Measurements from ENCODE around the gene CLDN16.
A peak's percentile ranks its signal among the peaks of the same experiment; 100 is the strongest.

The CLDN16 gene

DNA sequence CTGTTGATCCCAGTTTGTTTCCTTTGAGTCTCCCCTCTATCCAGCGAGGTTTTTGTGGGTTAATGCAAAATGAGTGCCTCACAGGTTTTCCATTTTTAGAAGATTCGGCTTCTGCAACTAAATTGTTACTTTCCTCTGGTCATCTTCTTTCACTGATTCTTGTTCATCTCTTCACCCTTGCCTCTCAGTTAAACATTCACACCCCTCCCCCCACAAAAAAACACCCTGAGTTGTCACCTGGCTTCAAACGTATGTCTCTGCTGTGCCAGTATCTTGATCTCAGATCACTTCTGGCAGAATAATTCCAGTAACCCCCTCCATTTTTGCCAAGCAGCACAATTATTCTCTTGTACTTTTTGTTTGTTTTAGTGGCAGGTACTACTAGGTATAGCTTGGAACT is 12.3 kb upstream of the CLDN16 start:
- TF ChIP-seq ZFX (IDR thresholded peaks at IDR 0.05; ENCODE audit: borderline replicate concordance): no peak
- TF ChIP-seq CTCF (IDR thresholded peaks at IDR 0.05): no peak
- H3K27ac ChIP-seq: no peak overlapping the region

DNA sequence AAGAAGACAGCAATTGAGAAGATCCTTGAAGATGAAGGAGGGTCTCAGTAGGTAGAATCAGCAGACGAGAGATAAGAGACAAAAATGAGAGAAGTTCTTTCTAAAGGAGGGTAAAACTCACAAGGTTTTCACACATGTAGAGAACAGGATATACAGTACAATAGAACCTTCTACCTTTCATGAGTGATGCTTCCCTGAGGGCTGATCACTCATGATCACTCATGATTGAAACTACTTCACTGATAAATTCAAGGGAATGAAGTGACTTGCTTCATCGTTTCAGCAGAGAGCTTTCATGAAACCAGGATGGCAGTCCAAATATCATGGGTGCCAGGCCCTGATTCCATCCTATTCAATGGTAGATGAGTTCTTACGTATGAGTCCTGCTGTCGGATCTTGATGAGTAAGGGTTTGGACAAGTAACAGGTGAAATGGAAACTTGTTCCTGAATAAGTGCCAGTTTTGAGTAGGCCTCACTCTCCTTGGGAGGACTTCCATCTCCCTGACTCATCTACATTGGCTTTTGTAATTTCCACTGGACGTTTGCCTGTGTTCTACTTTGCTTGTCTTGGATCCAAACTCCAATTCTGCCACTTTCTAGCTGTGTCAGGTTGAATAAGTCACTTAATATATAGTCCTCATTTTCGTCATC is 9.6 kb upstream of the CLDN16 start:
- no peak overlapping the region for H3K27ac ChIP-seq
- TF ChIP-seq ZFX (IDR thresholded peaks at IDR 0.05; ENCODE audit: borderline replicate concordance) (no peak), CTCF (IDR thresholded peaks at IDR 0.05) (no peak)

DNA sequence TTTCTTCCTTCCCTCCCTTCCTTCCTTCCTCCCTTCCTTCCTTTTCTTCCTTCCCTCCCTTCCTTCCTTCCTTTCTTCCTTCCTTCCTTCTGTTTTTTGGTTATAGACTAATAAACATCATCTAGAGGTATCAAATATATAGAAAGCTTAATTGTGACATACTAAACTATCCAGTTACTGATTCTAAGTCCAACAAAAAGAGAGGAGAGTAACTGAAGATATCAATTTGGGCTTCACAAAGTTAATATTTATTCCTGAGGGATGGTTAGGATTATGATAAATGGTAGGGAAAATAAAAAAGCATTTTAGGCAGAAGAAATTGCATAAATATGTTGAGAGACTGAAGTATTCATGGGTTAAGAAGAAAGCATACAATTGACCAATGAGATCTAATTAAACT is 7.8 kb upstream of the CLDN16 start:
- TF ChIP-seq CTCF (IDR thresholded peaks at IDR 0.05): no peak
- no peak for TF ChIP-seq ZFX (IDR thresholded peaks at IDR 0.05; ENCODE audit: borderline replicate concordance)
- H3K27ac ChIP-seq: no peak overlapping the region

DNA sequence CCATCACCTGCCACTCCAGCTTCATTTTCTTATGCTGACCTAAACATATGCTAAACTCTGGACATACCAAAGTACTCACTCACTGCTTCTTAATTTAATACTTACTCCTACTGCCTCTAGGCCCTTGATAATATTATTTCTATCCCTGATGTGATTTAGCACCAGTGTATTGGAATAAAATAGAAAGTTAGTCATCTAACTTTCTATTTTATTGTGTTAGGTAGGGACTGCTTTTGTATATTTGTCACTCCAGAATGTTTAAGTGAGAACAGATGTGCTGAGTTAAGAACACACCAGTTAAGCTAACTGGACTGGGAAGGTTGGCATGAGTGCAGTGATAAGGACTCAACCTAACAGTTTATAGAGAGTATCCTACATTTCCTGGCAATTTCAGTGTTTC is 6.5 kb upstream of the CLDN16 start:
- no peak overlapping the region for H3K27ac ChIP-seq

GRCh38 chr3:190382082-190382481 is 5.9 kb upstream of the CLDN16 start:
- TF ChIP-seq ZFX (IDR thresholded peaks at IDR 0.05; ENCODE audit: borderline replicate concordance) (no peak), CTCF (IDR thresholded peaks at IDR 0.05) (no peak)
- H3K27ac ChIP-seq: no peak overlapping the region

More for the DNA sequence above, 6.5 kb upstream of the CLDN16 start:
- TF ChIP-seq ZFX (IDR thresholded peaks at IDR 0.05; ENCODE audit: borderline replicate concordance): no peak
- TF ChIP-seq CTCF (IDR thresholded peaks at IDR 0.05): no peak

DNA sequence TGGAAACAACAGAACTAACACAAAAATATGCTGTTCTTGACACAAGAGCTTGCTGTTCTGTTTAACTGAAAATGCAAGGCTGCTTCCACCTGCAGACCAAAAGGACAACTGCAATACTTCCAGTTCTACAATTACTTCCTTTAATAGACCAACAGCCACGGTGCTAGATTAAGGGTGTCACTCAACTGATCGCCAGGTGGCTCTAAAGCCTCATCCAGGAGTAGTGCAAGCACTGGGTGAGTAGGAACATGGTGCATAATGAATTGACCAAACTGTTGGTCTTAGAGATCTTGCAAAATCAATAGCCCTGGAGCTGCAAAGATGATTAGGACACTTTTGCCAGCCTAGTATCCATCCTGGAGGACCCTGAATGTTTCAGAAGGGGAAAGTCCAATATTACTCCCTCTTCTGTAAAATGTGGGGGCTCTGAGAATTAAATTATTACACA is 3.6 kb upstream of the CLDN16 start:
- TF ChIP-seq CTCF (IDR thresholded peaks at IDR 0.05) (peak; percentile 80), ZFX (IDR thresholded peaks at IDR 0.05; ENCODE audit: borderline replicate concordance) (no peak)
- no peak overlapping the region for H3K27ac ChIP-seq

- H3K27ac ChIP-seq: no peak overlapping the region
- no peak for TF ChIP-seq CTCF (IDR thresholded peaks at IDR 0.05)
- TF ChIP-seq ZFX (IDR thresholded peaks at IDR 0.05; ENCODE audit: borderline replicate concordance): no peak
Measured at GRCh38 chr3:190385731-190386688, 2.0 kb upstream of the CLDN16 start.

Data from 22Rv1 (cell line).